GM21447 (cell line): ENCODE measurements around the gene ADORA2A.

ENCODE experiments used
- ATAC-seq: cut with Tn5 transposase; IDR thresholded peaks from one replicate; pipeline ENCODE4 v1.9.1; 2021; ENCODE audit not compliant: unreplicated experiment

ADORA2A gene

DNA sequence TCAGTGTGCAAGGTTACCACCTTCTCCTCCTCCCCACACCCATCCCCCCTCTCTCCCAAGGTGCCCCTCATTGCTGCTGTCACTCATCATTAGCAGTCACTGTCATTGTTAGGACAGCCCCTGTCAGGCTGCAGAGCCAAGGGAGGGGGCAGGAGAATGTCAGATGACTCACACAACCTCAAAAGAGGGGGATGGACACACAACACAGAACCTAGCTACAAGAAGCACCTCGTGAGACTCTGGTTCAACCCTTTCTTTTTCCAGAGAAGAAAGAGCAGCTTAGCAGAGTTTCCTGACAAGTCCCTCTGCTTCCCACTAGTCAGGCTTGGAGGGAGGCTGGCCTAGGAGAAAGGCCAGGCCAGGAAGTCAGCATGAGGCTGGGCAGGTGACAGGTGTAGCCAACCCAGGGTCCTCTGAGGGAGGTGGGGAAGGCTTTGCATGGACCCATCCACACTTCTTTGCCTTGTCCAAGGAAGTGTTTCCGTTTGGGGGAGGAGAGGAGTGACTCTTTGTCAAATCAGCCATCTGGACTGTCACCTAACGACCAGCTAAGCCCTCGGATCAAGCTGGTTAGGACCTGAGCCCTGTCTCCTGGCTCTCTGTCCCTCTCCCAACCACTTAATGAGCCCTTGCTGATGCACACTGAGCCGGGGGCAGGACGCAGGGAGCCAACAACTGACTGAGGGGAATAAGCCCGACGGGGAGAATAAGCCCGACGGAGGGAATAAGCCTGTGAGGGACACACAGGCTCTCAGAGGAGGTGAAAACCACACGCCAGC is 18.3 kb downstream of the ADORA2A start:
- no peak for ATAC-seq

DNA sequence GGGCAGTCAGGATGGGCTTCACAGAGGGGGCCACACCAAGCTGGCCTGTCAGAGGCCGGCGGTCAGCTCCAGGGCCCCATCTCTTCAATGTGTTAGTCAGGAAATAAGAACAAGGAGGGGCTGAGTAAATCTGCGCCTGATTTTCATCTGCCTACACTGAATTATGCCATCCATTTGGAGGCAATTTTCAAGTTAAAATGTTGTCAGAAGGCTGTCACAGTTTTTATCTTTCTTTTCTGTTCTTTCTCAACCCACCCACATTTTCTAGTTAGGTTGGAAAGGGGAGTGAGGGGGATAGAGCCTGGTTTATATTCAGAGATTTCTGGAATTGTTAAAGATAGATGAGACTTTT is 18.8 kb downstream of the ADORA2A start:
- ATAC-seq: no peak

DNA sequence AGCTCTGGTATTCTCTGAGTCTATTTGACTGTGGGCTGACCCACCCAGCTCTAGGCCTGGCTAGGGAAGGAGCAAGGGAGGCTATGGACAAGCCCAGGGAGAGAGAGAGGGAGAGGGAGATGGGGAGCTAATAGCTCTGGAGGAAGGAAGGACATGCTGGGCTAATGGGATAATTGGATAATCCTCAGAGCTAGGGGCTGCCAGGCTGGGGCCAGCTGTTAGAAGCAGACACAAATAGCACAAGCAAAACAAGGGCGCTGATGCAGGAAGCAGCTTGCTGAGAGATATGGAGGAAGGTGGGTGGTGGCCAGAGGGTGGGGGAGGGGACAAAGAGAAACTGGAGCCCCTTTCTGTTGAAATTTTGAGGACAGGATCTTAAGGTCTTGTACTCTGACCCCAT is 23.2 kb downstream of the ADORA2A start:
- ATAC-seq: no peak

DNA sequence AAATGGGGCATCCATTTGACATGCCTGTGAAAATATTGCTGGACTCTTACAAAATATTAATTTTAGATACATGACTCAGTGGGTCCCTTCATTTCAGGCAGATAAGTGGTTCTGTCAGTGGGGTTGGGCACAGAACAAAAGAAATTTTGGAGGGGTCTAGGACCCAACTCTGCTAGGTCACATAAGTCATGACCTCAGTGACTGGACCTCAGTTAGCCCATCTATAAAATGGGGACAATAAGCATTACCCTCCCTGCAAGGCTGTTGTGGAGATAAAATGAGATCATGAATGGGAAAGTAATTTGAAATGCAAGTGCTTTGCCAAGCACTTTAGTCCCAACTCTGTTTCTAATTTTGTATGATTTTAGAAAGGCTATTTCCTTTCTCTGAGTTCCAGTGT is 23.8 kb downstream of the ADORA2A start:
- no peak for ATAC-seq

- no peak for ATAC-seq
Observed at GRCh38 chr22:24453853-24454252, 26.5 kb downstream of the ADORA2A start.

DNA sequence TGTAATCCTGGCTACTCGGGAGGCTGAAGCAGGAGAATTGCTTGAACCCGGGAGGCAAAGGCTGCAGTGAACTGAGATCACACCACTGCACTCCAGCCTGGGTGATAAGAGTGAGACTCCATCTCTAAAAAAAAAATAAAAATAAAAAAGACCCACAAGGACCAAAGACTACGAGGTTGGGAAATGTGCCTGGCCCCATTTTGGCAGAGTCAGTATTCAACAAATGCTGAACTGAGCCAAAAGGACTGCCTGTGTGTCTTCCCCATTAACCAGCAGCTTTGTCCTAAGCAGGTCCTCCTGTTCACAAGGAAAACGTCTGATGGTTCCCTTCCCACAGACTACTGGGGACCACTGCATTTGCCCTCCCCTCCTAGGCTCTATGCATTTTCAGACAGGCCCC is 27.6 kb downstream of the ADORA2A start:
- ATAC-seq: no peak

- no peak for ATAC-seq
Observed at GRCh38 chr22:24455751-24456426, 28.5 kb downstream of the ADORA2A start.

DNA sequence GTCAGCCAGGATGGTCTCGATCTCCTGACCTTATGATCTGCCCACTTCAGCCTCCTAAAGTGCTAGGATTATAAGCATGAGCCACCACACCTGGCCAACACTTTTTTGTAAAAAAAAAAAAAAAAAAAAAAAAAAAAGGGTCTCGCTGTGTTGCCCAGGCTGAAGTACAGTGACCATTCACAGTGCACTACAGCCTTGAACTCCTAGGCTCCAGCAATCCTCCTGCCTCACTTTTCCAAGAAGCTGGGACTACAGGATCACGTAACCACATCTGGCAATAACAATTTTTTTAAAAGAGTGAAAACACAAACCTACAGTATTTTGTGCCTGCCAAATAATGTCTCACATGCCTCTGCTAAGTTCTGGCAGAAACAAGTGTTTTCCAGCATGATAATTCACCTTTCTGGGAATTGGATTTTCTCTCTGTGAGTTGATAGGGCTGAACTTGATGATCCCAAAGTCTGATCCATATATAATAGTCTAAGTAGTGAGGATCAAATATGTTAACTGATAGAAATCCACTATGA is 30.6 kb downstream of the ADORA2A start:
- ATAC-seq: no peak

DNA sequence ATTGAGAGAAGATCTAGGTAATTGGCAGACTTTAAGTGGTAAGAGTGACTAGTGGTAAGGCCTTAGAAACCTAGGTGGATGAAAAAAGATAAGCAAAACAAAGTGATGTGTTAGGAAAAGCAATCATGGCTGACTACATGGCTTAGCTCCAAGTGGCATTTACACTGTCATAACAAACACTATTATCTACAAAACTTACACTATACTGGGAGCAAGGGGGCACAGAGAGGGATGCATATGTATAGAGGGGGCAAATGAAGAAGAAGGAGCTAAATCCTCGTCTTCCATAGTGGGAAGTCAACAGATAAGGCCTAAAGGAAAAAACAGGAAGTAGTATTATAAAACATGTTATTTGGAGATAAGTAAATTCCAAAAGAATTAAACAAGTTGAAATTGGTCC is 32.5 kb downstream of the ADORA2A start:
- ATAC-seq: no peak

DNA sequence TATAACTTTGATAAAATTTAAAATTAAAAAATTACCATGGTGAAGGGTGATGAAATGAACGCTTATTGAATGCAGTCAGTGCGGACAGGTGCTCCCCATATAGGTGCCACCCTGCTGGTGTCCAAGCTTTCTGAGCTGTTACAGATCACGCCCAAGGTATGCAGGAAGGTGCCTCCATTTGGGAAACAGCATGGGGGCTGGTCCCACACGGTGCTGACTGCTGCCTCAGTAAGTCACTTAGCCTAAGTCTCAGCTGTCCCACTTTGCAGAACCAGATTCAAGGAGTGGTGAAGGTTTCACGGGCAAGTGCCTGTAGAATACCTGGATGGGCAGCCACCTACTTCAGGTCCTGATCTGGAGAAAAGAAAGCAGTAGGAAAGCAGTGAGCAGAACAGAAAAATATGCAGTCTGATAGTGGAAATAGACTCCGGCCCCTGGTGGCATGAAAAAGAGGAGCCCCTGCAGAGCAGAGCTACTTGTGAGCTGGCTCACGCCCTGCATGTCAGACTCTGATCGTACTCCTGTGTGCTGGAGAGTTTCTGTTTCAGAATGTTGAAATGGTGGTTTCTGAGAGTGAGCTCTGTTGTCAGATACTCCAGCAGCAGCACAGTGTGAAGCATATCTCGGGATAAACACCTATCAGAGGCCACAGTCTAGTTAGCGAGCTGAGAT is 33.2 kb downstream of the ADORA2A start:
- no peak for ATAC-seq

GRCh38 chr22:24463071-24463760 is 35.8 kb downstream of the ADORA2A start:
- no peak for ATAC-seq

DNA sequence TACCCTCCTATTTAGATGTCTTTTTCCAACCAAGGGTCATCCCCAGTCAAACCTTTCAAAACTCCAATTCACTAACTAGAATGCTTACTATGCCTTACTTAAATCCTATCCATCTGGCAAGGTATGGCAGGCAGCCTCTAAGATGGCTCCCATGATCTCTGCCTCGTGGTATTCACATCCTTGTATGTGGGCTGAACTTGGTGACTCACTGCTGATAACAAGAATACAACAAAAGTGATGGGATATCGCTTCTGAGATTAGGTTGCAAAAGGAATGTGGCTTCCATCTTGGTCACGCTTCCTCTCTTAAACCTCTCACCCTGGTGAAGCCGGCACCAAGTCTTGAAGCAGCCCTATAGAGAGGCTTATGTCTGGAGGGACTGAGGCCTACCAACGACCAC is 38.2 kb downstream of the ADORA2A start:
- no peak for ATAC-seq

DNA sequence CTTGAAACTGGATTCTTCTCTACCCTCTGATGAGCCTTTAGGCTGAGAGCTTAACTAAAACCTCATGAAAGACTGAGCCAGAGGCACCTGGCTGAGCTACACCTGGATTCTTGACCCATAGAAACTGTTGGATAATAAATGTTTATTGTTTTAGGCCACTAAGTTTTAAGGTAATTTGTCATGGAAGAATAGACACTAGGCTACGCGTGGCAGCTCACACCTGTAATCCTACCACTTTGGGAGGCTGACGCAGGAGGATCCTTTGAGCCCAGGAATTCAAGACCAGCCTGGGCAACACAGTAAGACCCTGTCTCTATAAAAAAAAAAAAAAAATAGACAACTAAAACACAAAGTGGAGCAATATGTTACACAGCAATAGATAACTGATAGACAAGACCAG is 38.6 kb downstream of the ADORA2A start:
- no peak for ATAC-seq

GRCh38 chr22:24466716-24467328 is 39.4 kb downstream of the ADORA2A start:
- no peak for ATAC-seq

DNA sequence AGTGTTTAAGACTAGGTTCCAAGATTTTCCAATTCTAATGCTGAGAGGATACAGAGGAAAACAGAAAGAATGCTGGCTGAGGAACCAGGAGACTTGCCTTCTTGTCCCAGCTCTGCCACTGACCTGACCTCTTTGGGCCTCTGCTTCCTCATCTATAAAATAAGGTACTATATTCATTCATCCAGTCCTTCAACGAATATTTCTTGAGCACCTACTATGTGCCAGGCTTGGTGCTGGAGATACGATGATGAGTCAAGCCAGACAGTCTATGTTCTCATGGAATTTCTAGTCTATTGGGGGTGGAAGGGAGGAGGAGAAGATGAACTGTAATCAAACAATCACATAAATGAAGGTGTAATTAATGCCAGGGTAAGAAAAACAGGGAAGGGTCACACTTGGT is 39.9 kb downstream of the ADORA2A start:
- no peak for ATAC-seq

- no peak for ATAC-seq
Observed at GRCh38 chr22:24471570-24471969, 44.2 kb downstream of the ADORA2A start.

DNA sequence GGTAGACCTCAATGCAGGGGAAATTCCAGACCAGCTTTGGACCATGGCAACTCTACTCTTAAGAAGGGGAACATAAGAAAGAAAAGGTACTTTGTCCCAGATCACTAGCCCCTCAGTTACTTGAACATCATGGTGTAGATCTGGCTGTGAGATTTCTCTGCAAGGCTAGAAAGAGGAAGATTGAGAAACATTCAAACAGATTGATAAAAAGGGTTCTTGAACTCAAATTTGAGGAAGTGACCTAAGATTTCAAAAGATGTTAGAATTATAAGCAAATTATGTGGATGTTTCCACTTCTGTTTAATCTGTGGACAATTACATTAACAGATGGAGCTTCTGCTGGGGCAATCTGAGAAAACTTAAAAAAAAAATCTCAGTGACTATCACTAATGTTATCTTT is 45.9 kb downstream of the ADORA2A start:
- ATAC-seq: no peak

- ATAC-seq: no peak
Observed at GRCh38 chr22:24474221-24474620, 46.8 kb downstream of the ADORA2A start.

- ATAC-seq: no peak
Observed at GRCh38 chr22:24474649-24475255, 47.4 kb downstream of the ADORA2A start.

DNA sequence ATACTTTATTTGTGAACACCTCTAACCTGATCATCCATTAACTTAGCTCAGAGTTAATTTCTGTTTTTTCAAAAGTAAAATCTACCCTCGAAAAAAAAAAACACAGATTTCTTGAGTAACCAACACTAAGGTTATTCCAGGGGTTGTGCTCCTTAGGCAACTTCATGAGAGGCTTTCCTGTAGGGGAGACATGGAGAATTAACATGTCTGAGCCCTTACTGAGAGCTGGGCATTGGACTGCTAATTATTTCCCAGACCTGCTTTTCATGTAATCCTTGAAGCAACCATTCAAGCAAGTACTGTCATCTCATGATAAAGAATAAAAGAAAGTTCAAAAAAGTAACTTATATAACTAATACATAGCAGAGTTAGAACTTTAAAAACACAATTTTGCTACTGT is 54.2 kb downstream of the ADORA2A start:
- no peak for ATAC-seq

- ATAC-seq: no peak
Observed at GRCh38 chr22:24482575-24482974, 55.2 kb downstream of the ADORA2A start.
